Thyroid gland (tissue), 4 donors: ENCODE measurements around the gene OCIAD1.

ENCODE experiments used
- POLR2A ChIP-seq, 2 donors: fragments of 450-650 bp; IDR thresholded peaks; one replicate each; pipeline ENCODE4 v1.6.1; 2017; ENCODE audit warnings: antibody characterized with exemption in 2 of 2, mild to moderate bottlenecking in 2 of 2, moderate library complexity in 1 of 2
- TF ChIP-seq, protein P1 (sequence below), 6 experiments: fragments of 200-600 bp in 3 of 6; fragments of 450-650 bp in 3 of 6; sonication (generic) in 3 of 6; IDR thresholded peaks; one replicate each; pipeline ENCODE4 v1.5.1; 2016 to 2019; ENCODE audit warnings: antibody characterized with exemption in 6 of 6, mild to moderate bottlenecking in 2 of 6, inconsistent platforms in 1 of 6, moderate library complexity in 1 of 6

DNA sequence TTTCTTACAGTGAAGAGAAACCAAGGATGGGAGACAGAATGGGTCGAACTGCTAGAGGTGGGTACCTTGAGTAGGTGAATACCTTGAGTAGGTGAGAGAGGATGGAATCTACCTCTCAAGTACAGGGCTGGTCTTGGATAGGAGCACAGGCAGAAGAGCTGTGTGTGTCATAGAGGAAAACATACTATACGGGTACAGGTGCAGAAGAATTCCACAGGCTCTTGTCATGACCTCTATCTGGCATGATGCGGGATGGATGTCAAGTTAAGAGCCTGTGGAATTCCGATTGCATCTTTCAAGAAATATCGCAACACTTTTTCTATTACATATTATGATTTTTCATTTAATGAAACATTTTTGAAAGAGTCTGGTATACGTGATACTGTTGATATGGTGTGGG, 18.0 kb upstream of the OCIAD1 start:
- no peak for TF ChIP-seq POLR2A (IDR thresholded peaks at IDR 0.05)
- TF ChIP-seq, protein P1, sequence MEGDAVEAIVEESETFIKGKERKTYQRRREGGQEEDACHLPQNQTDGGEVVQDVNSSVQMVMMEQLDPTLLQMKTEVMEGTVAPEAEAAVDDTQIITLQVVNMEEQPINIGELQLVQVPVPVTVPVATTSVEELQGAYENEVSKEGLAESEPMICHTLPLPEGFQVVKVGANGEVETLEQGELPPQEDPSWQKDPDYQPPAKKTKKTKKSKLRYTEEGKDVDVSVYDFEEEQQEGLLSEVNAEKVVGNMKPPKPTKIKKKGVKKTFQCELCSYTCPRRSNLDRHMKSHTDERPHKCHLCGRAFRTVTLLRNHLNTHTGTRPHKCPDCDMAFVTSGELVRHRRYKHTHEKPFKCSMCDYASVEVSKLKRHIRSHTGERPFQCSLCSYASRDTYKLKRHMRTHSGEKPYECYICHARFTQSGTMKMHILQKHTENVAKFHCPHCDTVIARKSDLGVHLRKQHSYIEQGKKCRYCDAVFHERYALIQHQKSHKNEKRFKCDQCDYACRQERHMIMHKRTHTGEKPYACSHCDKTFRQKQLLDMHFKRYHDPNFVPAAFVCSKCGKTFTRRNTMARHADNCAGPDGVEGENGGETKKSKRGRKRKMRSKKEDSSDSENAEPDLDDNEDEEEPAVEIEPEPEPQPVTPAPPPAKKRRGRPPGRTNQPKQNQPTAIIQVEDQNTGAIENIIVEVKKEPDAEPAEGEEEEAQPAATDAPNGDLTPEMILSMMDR (IDR thresholded peaks at IDR 0.05), result no peak
